Endothelial cell of umbilical vein (primary cell): ENCODE data around the gene ASIC1. TPM values are rescaled to one million over a fixed set of nuclear protein-coding genes. Genes with fewer than 3 reads are reported as not detected.

ENCODE experiments used
- BruUV-seq: library from RNA; stranded (reverse); fragments of 400-500 nt; replicated peaks from 2 replicates; lab custom pipeline; 2021; lab: Mats Ljungman, UMichigan
- CTCF ChIA-PET: fragments of 300-600, 350-600 bp; sonication (Branson Sonifier 250); formaldehyde crosslinking; loops from one replicate; lab custom pipeline; 2021; ENCODE audit warnings: antibody characterized with exemption, inconsistent platforms; lab: Charles Lee
- POLR2A ChIA-PET: fragments of 300-600, 350-600 bp; sonication (Branson Sonifier 250); formaldehyde crosslinking; loops from one replicate; lab custom pipeline; 2021; ENCODE audit warnings: antibody characterized with exemption, inconsistent platforms; lab: Charles Lee
- DNase-seq: peaks from one replicate; pipeline ENCODE4 v3.0.0-alpha.2; 2011; ENCODE audit warnings: low read depth, low spot score
- FAIRE-seq: peaks from 2 replicates; lab custom pipeline; 2011; peaks lifted over from hg19 to GRCh38; lab: Jason Lieb, UNC
- H2AFZ ChIP-seq: 2 replicates; pipeline ENCODE4 v1.6.0; 2012; ENCODE audit warnings: low read depth, low read length, control low read depth, inconsistent platforms
- H3K27ac ChIP-seq: 2 replicates; pipeline ENCODE4 v1.5.1; 2011; ENCODE audit warnings: low read depth, mild to moderate bottlenecking, control low read depth, low read length, moderate library complexity; ENCODE audit not compliant: insufficient read depth
- H3K27me3 ChIP-seq, 2 experiments: 2 replicates each; pipeline versions ENCODE4 v1.6.0 to v1.6.1; 2011; ENCODE audit warnings: low read length in 2 of 2, mixed read lengths in 1 of 2; ENCODE audit not compliant: control insufficient read depth in 2 of 2, insufficient read depth in 2 of 2
- H3K36me3 ChIP-seq, 2 experiments: 2 replicates in 1 of 2; 3 replicates in 1 of 2; pipeline ENCODE4 v1.5.1; 2011; ENCODE audit warnings: low read length in 2 of 2, mild to moderate bottlenecking in 1 of 2, moderate library complexity in 1 of 2; ENCODE audit not compliant: control insufficient read depth in 2 of 2, insufficient read depth in 2 of 2; ENCODE audit errors: extremely low read depth in 1 of 2
- H3K4me1 ChIP-seq: 3 replicates; pipeline ENCODE4 v1.5.1; 2011; ENCODE audit warnings: mild to moderate bottlenecking, low read length; ENCODE audit not compliant: control insufficient read depth, insufficient read depth; ENCODE audit errors: extremely low read depth
- H3K4me2 ChIP-seq: 2 replicates; pipeline ENCODE4 v1.6.1; 2011; ENCODE audit warnings: low read length, control low read depth, mixed read lengths; ENCODE audit not compliant: insufficient read depth
- H3K4me3 ChIP-seq, 3 experiments: fragments of 200-600 bp in 1 of 3; sonication (generic), shearing (Covaris generic) in 1 of 3; replicated peaks in 1 of 3; 2 replicates each; pipeline ENCODE4 v1.5.1; 2011 to 2016; ENCODE audit warnings: control low read depth in 3 of 3, low read length in 3 of 3, mild to moderate bottlenecking in 2 of 3, inconsistent platforms in 1 of 3, low read depth in 1 of 3, moderate library complexity in 1 of 3; ENCODE audit not compliant: insufficient read depth in 1 of 3
- H3K79me2 ChIP-seq: 2 replicates; pipeline ENCODE4 v1.6.0; 2012; ENCODE audit warnings: low read length, inconsistent platforms; ENCODE audit not compliant: control insufficient read depth, insufficient read depth
- H3K9ac ChIP-seq: replicated peaks from 2 replicates; pipeline ENCODE3; 2011; ENCODE audit warnings: low read length, control low read depth; ENCODE audit not compliant: insufficient read depth; ENCODE audit errors: extremely low read depth
- H3K9me1 ChIP-seq: replicated peaks from 3 replicates; pipeline ENCODE4 v1.6.0; 2011; ENCODE audit warnings: mild to moderate bottlenecking, low read length; ENCODE audit not compliant: control insufficient read depth, insufficient read depth; ENCODE audit errors: extremely low read depth
- H3K9me3 ChIP-seq: replicated peaks from 2 replicates; pipeline ENCODE4 v1.5.1; 2012; ENCODE audit warnings: low read length, inconsistent platforms; ENCODE audit not compliant: control insufficient read depth, insufficient read depth
- H4K20me1 ChIP-seq: replicated peaks from 2 replicates; pipeline ENCODE3; 2011; ENCODE audit warnings: mild to moderate bottlenecking, low read length; ENCODE audit not compliant: control insufficient read depth, insufficient read depth; ENCODE audit errors: extremely low read depth
- EZH2 ChIP-seq: IDR thresholded peaks from 2 replicates; pipeline ENCODE4 v1.6.1; 2012; ENCODE audit warnings: borderline replicate concordance, low read depth, mild to moderate bottlenecking, moderate library complexity, low read length, inconsistent platforms; ENCODE audit not compliant: severe bottlenecking
- FOS ChIP-seq: IDR thresholded peaks from 2 replicates; pipeline ENCODE4 v1.6.1; 2011; ENCODE audit warnings: mild to moderate bottlenecking, low read length, moderate library complexity, borderline replicate concordance; ENCODE audit not compliant: insufficient read depth
- GATA2 ChIP-seq: IDR thresholded peaks from 2 replicates; pipeline ENCODE4 v1.7.0; 2011; ENCODE audit warnings: low read depth, mild to moderate bottlenecking, moderate library complexity, mixed read lengths, low read length; ENCODE audit not compliant: insufficient read length, insufficient read depth
- JUN ChIP-seq: IDR thresholded peaks from 2 replicates; pipeline ENCODE4 v1.6.1; 2011; ENCODE audit warnings: borderline replicate concordance, low read depth; ENCODE audit not compliant: insufficient read length, insufficient read depth
- MYC ChIP-seq: IDR thresholded peaks from one replicate; pipeline ENCODE4 v1.6.1; 2011; ENCODE audit warnings: mild to moderate bottlenecking, low read depth, low read length
- POLR2A ChIP-seq: IDR thresholded peaks from 2 replicates; pipeline ENCODE4 v1.6.1; 2012; ENCODE audit warnings: low read depth, mild to moderate bottlenecking, control low read depth, low read length
- POLR2AphosphoS5 ChIP-seq: IDR thresholded peaks from 2 replicates; pipeline ENCODE4 v1.6.1; 2012; ENCODE audit warnings: low read depth, mild to moderate bottlenecking, control low read depth, low read length, moderate library complexity; ENCODE audit not compliant: insufficient read depth
- dilution Hi-C: fragments of 300-500 bp; cut with MboI; formaldehyde crosslinking; loops from one replicate; pipeline ENCODE4 v1.15.0; 2019; ENCODE audit warnings: low sequenced_read_pairs; ENCODE audit not compliant: extremely low pct_ligation_motif_present
- intact Hi-C: fragments of 100-400 bp; cut with micrococcal nuclease; formaldehyde crosslinking; loops from one replicate; pipeline ENCODE4 v1.10.0; 2022
- polyA plus RNA-seq, 4 experiments: library from polyadenylated mRNA; depleted of rRNA in 3 of 4; stranded (reverse) in 3 of 4; unstranded in 1 of 4; fragments of >200 nt; gene quantifications; 2 replicates each; pipeline versions ENCODE4 v1.2.1 to v1.2.3, GENCODE V29; 2011 to 2012; ENCODE audit warnings: missing spikeins in 1 of 4
- total RNA-seq: library from RNA; stranded (reverse); gene quantifications from 2 replicates; pipeline ENCODE4 v1.2.3, GENCODE V29; 2021
- TF ChIP-seq, protein P1 (sequence below): IDR thresholded peaks from 2 replicates; pipeline ENCODE4 v1.6.1; 2011; ENCODE audit not compliant: insufficient read depth, insufficient read length
- TF ChIP-seq, protein P2 (sequence below), 2 donors: IDR thresholded peaks; 1 replicate in 1 of 2; 2 replicates in 1 of 2; pipeline ENCODE4 v1.5.1; 2011; ENCODE audit warnings: low read length in 2 of 2, mild to moderate bottlenecking in 2 of 2, moderate library complexity in 2 of 2, control low read depth in 1 of 2, inconsistent platforms in 1 of 2, low read depth in 1 of 2; ENCODE audit not compliant: insufficient read depth in 1 of 2; ENCODE audit errors: extremely low read depth in 1 of 2

ASIC1 gene
- total and polyA plus RNA-seq, 2 donors (not counting 3 experiments of a cell fraction or from before 2014, with no cell fraction given) = 0.53 to 0.66 TPM

DNA sequence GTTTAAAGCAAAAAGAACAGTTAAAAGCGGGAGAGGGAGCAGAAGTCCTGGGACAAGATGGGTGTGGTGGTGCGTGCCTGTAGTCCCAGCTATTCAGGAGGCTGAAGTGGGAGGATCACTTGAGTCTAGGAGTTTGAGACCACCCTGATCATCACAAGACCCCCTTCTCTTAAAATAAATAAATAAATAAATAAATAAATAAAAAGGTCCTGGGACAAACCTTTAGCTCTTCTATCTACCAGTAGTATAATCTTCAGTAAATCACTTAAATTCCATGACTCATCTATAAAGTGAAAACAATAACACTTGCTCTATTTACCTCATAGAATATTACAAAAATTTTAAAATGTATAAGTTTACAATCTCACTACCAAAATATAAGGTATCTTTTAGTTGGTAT, 37.9 kb upstream of the ASIC1 start:
- FAIRE-seq = no peak
- intact Hi-C loops = no loop called here
- TF ChIP-seq POLR2A = no peak
- no peak for TF ChIP-seq POLR2AphosphoS5
- TF ChIP-seq JUN = no peak
- TF ChIP-seq MYC = no peak
- TF ChIP-seq EZH2 = no peak
- TF ChIP-seq, protein P1, sequence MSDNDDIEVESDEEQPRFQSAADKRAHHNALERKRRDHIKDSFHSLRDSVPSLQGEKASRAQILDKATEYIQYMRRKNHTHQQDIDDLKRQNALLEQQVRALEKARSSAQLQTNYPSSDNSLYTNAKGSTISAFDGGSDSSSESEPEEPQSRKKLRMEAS = no peak
- no peak for TF ChIP-seq FOS
- TF ChIP-seq, protein P2, sequence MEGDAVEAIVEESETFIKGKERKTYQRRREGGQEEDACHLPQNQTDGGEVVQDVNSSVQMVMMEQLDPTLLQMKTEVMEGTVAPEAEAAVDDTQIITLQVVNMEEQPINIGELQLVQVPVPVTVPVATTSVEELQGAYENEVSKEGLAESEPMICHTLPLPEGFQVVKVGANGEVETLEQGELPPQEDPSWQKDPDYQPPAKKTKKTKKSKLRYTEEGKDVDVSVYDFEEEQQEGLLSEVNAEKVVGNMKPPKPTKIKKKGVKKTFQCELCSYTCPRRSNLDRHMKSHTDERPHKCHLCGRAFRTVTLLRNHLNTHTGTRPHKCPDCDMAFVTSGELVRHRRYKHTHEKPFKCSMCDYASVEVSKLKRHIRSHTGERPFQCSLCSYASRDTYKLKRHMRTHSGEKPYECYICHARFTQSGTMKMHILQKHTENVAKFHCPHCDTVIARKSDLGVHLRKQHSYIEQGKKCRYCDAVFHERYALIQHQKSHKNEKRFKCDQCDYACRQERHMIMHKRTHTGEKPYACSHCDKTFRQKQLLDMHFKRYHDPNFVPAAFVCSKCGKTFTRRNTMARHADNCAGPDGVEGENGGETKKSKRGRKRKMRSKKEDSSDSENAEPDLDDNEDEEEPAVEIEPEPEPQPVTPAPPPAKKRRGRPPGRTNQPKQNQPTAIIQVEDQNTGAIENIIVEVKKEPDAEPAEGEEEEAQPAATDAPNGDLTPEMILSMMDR (IDR thresholded peaks at IDR 0.05; ENCODE audit: extremely low read depth in 1 of 2, insufficient read depth in 1 of 2, low read depth in 1 of 2, low read length in 2 of 2) = no peak
- TF ChIP-seq GATA2 = no peak

More for the DNA sequence above, 37.9 kb upstream of the ASIC1 start:
- Histone ChIP-seq H3K4me1 (peaks cover 10% of the 10 kb centered on the region), H2AFZ (no peak overlapping the region), H3K27me3 (no peaks in the 10 kb centered on the region), H3K9ac (no peak overlapping the region), H3K27ac (no peak overlapping the region), H3K9me3 (no peaks in the 10 kb centered on the region), H3K4me2 (no peak overlapping the region), H3K79me2 (peaks cover 90% of the 10 kb centered on the region), H3K4me3 (no peak overlapping the region), H4K20me1 (no peaks in the 10 kb centered on the region), H3K36me3 (no peaks in the 10 kb centered on the region), H3K9me1 (no peaks in the 10 kb centered on the region)
- dilution Hi-C loops = no loop called here
- ChIA-PET POLR2A (no interaction called here), CTCF (interaction anchor here (1.5 to 1.7 kb wide), 2 partner anchors 30 to 53 kb away, joined by 4 read pairs; no protein-coding TSS in a partner anchor)
- BruUV-seq = no TSS peak
- DNase-seq = no peak
